GM23248 (cell line): ENCODE results near the gene ZNF503.

Source experiments
- EZH2 ChIP-seq: fragments of 200-600 bp; sonication (generic); IDR thresholded peaks from 2 replicates; pipeline ENCODE4 v1.6.1; 2018; ENCODE audit warnings: antibody characterized with exemption, mild to moderate bottlenecking; ENCODE audit not compliant: insufficient read depth, poor library complexity, severe bottlenecking
- EZH2phosphoT487 ChIP-seq: fragments of 200-600 bp; sonication (generic); IDR thresholded peaks from 2 replicates; pipeline ENCODE4 v1.6.1; 2018; ENCODE audit warnings: antibody characterized with exemption, moderate library complexity, mild to moderate bottlenecking, low read depth; ENCODE audit not compliant: insufficient read depth

DNA sequence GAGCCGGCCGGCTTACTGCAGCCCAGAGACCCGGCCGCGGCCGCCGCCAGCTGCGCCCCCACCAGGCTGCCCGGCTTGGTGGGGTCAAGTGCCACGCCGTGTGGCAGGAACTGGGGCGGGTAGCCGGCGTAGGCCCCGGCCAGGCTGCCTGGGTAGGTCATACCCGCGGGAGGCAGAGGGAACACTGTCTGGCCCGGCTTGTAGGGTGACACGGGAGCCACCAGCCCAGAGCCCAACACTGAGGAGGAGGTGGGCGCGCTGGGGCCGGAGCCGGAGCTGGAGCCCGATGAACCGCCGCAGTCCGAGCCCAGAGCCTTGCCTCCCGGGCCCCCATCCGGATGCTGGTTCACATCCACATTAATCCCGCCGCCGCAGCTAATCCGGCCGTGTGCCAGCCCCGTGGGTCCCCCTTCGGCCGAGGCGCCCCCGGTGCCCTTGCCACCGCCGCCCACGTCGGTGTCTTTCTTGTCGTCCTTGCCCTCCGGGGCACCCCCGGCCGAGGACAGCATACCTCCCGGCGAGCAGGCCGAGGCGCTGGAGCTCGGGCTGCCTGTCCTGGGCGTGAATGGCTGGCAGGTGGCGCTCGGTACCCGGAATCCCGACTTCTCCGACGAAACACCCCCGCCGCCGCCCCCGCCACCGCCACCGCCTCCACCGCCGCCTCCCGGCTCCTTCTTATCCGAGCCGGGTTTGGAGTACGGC is 2.0 kb downstream of the ZNF503 start:
- TF ChIP-seq EZH2phosphoT487 (no peak), EZH2 (no peak)
